Colonic mucosa (tissue), 4 donors: ENCODE results near the gene RASGRP1. TPM values are rescaled to one million over a fixed set of nuclear protein-coding genes. Genes with fewer than 3 reads are reported as not detected.

Source experiments
- DNase-seq: peaks from one replicate; pipeline ENCODE4 v3.0.0-alpha.2; 2020
- H3K27ac ChIP-seq: fragments of 200-600 bp; one replicate; pipeline ENCODE4 v1.8.0; 2021
- H3K27me3 ChIP-seq: fragments of 200-600 bp; one replicate; pipeline ENCODE4 v1.8.0; 2021
- H3K36me3 ChIP-seq: fragments of 200-600 bp; one replicate; pipeline ENCODE4 v1.8.0; 2021
- H3K4me1 ChIP-seq: fragments of 200-600 bp; one replicate; pipeline ENCODE4 v1.8.0; 2021; ENCODE audit warnings: mild to moderate bottlenecking
- H3K4me3 ChIP-seq: fragments of 200-600 bp; one replicate; pipeline ENCODE4 v1.8.0; 2021
- H3K9ac ChIP-seq, 2 donors: one replicate each; pipeline ENCODE4 v1.7.0; 2013; ENCODE audit warnings: control low read depth in 2 of 2, low read depth in 2 of 2, low read length in 2 of 2
- H3K9me3 ChIP-seq: fragments of 200-600 bp; one replicate; pipeline ENCODE4 v1.8.0; 2021
- CTCF ChIP-seq: fragments of 200-600 bp; IDR thresholded peaks from one replicate; pipeline ENCODE4 v1.8.0; 2022; ENCODE audit warnings: antibody characterized with exemption, mild to moderate bottlenecking
- intact Hi-C: fragments of 100-400 bp; cut with DNase I; formaldehyde crosslinking; loops from one replicate; pipeline ENCODE4 v1.14.1; 2022
- total RNA-seq, 2 donors: library from RNA; stranded (reverse); fragmentation: NEBNext Ultra II Directional in 1 of 2; extraction: Animal tissue kit (Norgen Biotek cat#: 25700) in 1 of 2; gene quantifications; one replicate each; pipeline ENCODE4 v1.2.1, GENCODE V29; 2021
- donor health status: healthy.
- donor health status: DM: no; HTN: no; CAD: no.
- donor health status: DM: no; HTN: no; CAD: no.

RASGRP1 gene
- total RNA-seq, 2 donors from 2014 or later: 0.96 to 1.5 TPM

- no peak for DNase-seq
- no peaks in the 10 kb centered on the region for H3K9me3 ChIP-seq
- H3K4me1 ChIP-seq: no peaks in the 10 kb centered on the region
- no peak overlapping the region for H3K27ac ChIP-seq
- TF ChIP-seq CTCF: no peak
- H3K27me3 ChIP-seq: no peaks in the 10 kb centered on the region
- no peaks in the 10 kb centered on the region for H3K36me3 ChIP-seq
- no peak overlapping the region for H3K9ac ChIP-seq
- intact Hi-C loops: no loop called here
- H3K4me3 ChIP-seq: no peak overlapping the region
Observed at GRCh38 chr15:38524156-38524555, 40.5 kb downstream of the RASGRP1 start.

- no peak overlapping the region for H3K27ac ChIP-seq
- H3K4me1 ChIP-seq: no peaks in the 10 kb centered on the region
- intact Hi-C loops: no loop called here
- H3K4me3 ChIP-seq: no peak overlapping the region
- no peak overlapping the region for H3K9ac ChIP-seq
- H3K36me3 ChIP-seq: no peaks in the 10 kb centered on the region
- no peaks in the 10 kb centered on the region for H3K9me3 ChIP-seq
- no peaks in the 10 kb centered on the region for H3K27me3 ChIP-seq
- TF ChIP-seq CTCF: no peak
- DNase-seq: no peak
Observed at GRCh38 chr15:38522922-38523321, 41.7 kb downstream of the RASGRP1 start.

- H3K27me3 ChIP-seq: no peaks in the 10 kb centered on the region
- no peaks in the 10 kb centered on the region for H3K9me3 ChIP-seq
- H3K27ac ChIP-seq: no peak overlapping the region
- H3K36me3 ChIP-seq: no peaks in the 10 kb centered on the region
- H3K9ac ChIP-seq: no peak overlapping the region
- intact Hi-C loops: no loop called here
- no peak overlapping the region for H3K4me3 ChIP-seq
- no peak for TF ChIP-seq CTCF
- no peak for DNase-seq
- no peaks in the 10 kb centered on the region for H3K4me1 ChIP-seq
Observed at GRCh38 chr15:38521316-38521715, 43.3 kb downstream of the RASGRP1 start.

- H3K4me3 ChIP-seq: no peak overlapping the region
- intact Hi-C loops: no loop called here
- no peak for TF ChIP-seq CTCF
- no peaks in the 10 kb centered on the region for H3K4me1 ChIP-seq
- no peak overlapping the region for H3K27ac ChIP-seq
- H3K36me3 ChIP-seq: no peaks in the 10 kb centered on the region
- H3K27me3 ChIP-seq: no peaks in the 10 kb centered on the region
- DNase-seq: no peak
- no peaks in the 10 kb centered on the region for H3K9me3 ChIP-seq
- no peak overlapping the region for H3K9ac ChIP-seq
Observed at GRCh38 chr15:38520035-38520434, 44.6 kb downstream of the RASGRP1 start.

- no peak for TF ChIP-seq CTCF
- no peaks in the 10 kb centered on the region for H3K27me3 ChIP-seq
- intact Hi-C loops: no loop called here
- no peak overlapping the region for H3K9ac ChIP-seq
- DNase-seq: no peak
- no peak overlapping the region for H3K27ac ChIP-seq
- no peaks in the 10 kb centered on the region for H3K36me3 ChIP-seq
- H3K4me3 ChIP-seq: no peak overlapping the region
- H3K9me3 ChIP-seq: no peaks in the 10 kb centered on the region
- H3K4me1 ChIP-seq: no peaks in the 10 kb centered on the region
Observed at GRCh38 chr15:38518084-38518483, 46.5 kb downstream of the RASGRP1 start.
